Measurements from ENCODE around the gene PRKG2.

PRKG2 gene

DNA sequence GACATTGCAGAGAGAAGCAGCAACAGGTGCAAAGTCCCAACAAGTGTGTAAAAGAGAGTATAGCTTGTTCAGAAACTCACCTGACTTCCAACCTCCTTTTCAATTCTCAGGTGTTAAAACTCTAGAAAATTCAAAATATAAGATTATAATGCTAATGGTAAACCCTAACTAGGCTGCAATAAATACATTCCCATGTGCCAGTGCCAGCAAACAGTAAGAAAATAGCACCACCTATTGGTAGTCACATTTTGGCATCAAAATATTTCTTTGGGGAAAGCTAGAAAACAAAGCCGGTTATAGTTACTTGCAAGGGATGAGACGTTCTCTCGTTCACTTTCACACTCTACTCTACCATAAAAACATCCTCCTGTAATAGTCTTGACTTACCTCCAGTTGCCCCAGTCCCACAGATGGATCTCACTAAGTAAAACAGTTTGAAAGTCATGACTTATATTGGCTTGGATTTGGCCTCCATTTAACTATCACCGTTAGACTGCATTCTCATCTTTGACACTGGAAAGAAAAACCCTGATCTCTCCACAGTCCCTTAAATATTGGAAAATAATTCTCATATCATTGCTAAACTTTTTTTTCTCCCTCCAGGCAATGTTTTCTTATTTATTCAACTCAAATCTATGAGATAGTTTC, 174.9 kb downstream of the PRKG2 start:
- TF ChIP-seq CTCF (IDR thresholded peaks at IDR 0.05; ENCODE audit: borderline replicate concordance, control extremely low read depth, extremely low read depth, insufficient read depth, missing control alignments) = peak; percentile 54
- in situ Hi-C loops (cut with MboI; ENCODE audit: low sequenced_read_pairs, unreplicated experiment) = loop anchor here (10.0 kb wide), 1 partner anchor 425 kb away; no protein-coding TSS in a partner anchor
- no peak for DNase-seq (ENCODE audit: low spot score)

GRCh38 chr4:81039351-81039972, 175.6 kb downstream of the PRKG2 start:
- DNase-seq (ENCODE audit: low spot score) = no peak
- in situ Hi-C loops (cut with MboI; ENCODE audit: low sequenced_read_pairs, unreplicated experiment) = loop anchor here (5.0 kb wide), 1 partner anchor 672 kb away; no protein-coding TSS in a partner anchor
- TF ChIP-seq CTCF (IDR thresholded peaks at IDR 0.05; ENCODE audit: borderline replicate concordance, control extremely low read depth, extremely low read depth, insufficient read depth, missing control alignments) = no peak

DNA sequence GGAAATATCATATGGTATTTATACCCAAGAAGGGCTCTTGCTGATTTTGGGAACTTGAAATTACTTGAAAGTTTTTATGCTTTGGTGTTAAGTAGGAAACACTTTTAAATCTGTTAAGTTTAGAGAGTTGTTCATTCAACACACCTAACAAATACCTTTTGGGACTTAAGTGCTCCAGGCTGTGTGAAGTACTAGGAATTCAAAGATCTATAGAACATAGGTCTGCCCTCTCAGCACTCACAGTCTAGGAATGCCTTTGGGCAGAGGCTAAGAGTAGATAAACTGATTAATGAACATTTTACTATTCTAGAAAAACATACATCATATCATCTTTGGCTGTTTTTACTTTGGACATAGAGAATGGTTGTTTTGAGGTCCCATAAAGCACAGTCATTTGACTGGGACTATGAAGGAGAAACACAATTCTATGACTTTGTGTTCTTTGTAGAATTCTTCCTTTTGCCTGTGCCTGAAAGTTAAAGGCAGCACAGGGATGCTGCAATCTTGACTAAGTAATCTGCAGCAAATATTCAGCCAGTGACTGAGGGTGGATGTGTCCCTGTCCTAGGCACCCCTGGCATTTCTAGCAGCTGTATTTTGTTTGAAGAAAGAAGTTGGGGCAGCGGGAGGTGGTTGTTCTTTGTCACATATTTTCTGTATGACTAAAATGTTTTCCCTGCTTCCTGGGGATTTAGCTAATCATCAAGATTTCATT, 176.2 kb downstream of the PRKG2 start:
- no peak for DNase-seq (ENCODE audit: low spot score)
- TF ChIP-seq CTCF (IDR thresholded peaks at IDR 0.05; ENCODE audit: borderline replicate concordance, control extremely low read depth, extremely low read depth, insufficient read depth, missing control alignments) = no peak
- in situ Hi-C loops (cut with MboI; ENCODE audit: low sequenced_read_pairs, unreplicated experiment) = loop anchor here (5.0 kb wide), 1 partner anchor 671 kb away; no protein-coding TSS in a partner anchor

Measured in GM13976 (cell line).